A549 (cell line): ENCODE measurements around the gene SP2. TPM values are rescaled to one million over a fixed set of nuclear protein-coding genes. Genes with fewer than 3 reads are reported as not detected.

Experiments
- ATAC-seq, 2 experiments: fragments of 200-7000 bp in 1 of 2; fragments of >200 bp in 1 of 2; cut with Nextera tagmentation in 1 of 2; cut with Tn5 transposase in 1 of 2; 3 replicates each; pipeline versions ENCODE4 v1.8.0 to v1.9.1; 2018 to 2020; ENCODE audit warnings: mild to moderate bottlenecking in 1 of 2, moderate library complexity in 1 of 2
- CTCF ChIA-PET: fragments of 300-600 bp; sonication (Branson Sonifier 250); formaldehyde crosslinking; extraction: SDS; loops from one replicate; lab custom pipeline; 2021; ENCODE audit warnings: antibody characterized with exemption, inconsistent platforms; lab: Yijun Ruan, JAX
- POLR2A ChIA-PET: fragments of 350-600 bp; formaldehyde crosslinking; extraction: SDS; loops from one replicate; lab custom pipeline; 2021; ENCODE audit warnings: antibody characterized with exemption, inconsistent platforms; lab: Yijun Ruan, JAX
- DNase-seq, 2 experiments: peaks; one replicate each; pipeline versions ENCODE4 v3.0.0 to v3.0.0-alpha.2; 2011 to 2016; ENCODE audit warnings: low read depth in 1 of 2, low spot score in 1 of 2
- FAIRE-seq: peaks from 2 replicates; lab custom pipeline; 2011; peaks lifted over from hg19 to GRCh38; lab: Jason Lieb, UNC
- H3K27ac ChIP-seq, 2 experiments: fragments of >200 bp; sonication (Bioruptor Twin); formaldehyde crosslinking; 3 replicates each; pipeline ENCODE4 v1.5.1; 2016 to 2017
- H3K4me1 ChIP-seq: fragments of >200 bp; sonication (Bioruptor Twin); formaldehyde crosslinking; 3 replicates; pipeline ENCODE4 v1.6.1; 2016
- H3K4me2 ChIP-seq: fragments of >200 bp; sonication (Bioruptor Twin); formaldehyde crosslinking; 3 replicates; pipeline ENCODE4 v1.6.1; 2016
- H3K4me3 ChIP-seq: fragments of >200 bp; sonication (Bioruptor Twin); formaldehyde crosslinking; 3 replicates; pipeline ENCODE4 v1.5.1; 2016
- H3K9me3 ChIP-seq: fragments of >200 bp; sonication (Bioruptor Twin); formaldehyde crosslinking; 3 replicates; pipeline ENCODE4 v1.6.1; 2016
- ATOH8 ChIP-seq: fragments of 250-450 bp; sonication (Bioruptor Pico); IDR thresholded peaks from 2 replicates; pipeline ENCODE4 v1.5.0; 2020; ENCODE audit warnings: low read depth, mild to moderate bottlenecking, moderate library complexity
- BHLHE40 ChIP-seq: IDR thresholded peaks from 2 replicates; pipeline ENCODE4 v1.6.1; 2012; ENCODE audit warnings: low read depth, low read length, inconsistent platforms
- CEBPB ChIP-seq, 2 experiments: fragments of >200 bp in 1 of 2; sonication (Bioruptor Twin) in 1 of 2; formaldehyde crosslinking in 1 of 2; IDR thresholded peaks; 2 replicates each; pipeline ENCODE4 v1.6.1; 2012 to 2016
- E2F6 ChIP-seq: IDR thresholded peaks from 2 replicates; pipeline ENCODE4 v1.6.1; 2012; ENCODE audit warnings: low read depth, borderline replicate concordance
- EHF ChIP-seq: fragments of 250-450 bp; sonication (Bioruptor Pico); IDR thresholded peaks from 2 replicates; pipeline ENCODE4 v1.5.0; 2020; ENCODE audit warnings: mild to moderate bottlenecking
- ESRRA ChIP-seq: fragments of 150-350 bp; IDR thresholded peaks from 2 replicates; pipeline ENCODE4 v1.6.1; 2014; ENCODE audit warnings: mild to moderate bottlenecking, low read length, borderline replicate concordance
- FOSL2 ChIP-seq, 2 experiments: fragments of 450-650 bp in 1 of 2; fragments of >200 bp in 1 of 2; sonication (Bioruptor Twin) in 1 of 2; formaldehyde crosslinking; IDR thresholded peaks; 2 replicates each; pipeline versions ENCODE4 v1.5.0 to v1.6.1; 2016 to 2020; ENCODE audit warnings: mild to moderate bottlenecking in 1 of 2, moderate library complexity in 1 of 2
- GATA3 ChIP-seq: IDR thresholded peaks from 2 replicates; pipeline ENCODE4 v1.6.1; 2012; ENCODE audit warnings: borderline replicate concordance
- HDAC2 ChIP-seq: fragments of 200-600 bp; sonication (generic); IDR thresholded peaks from 2 replicates; pipeline ENCODE4 v1.6.1; 2016
- HEYL ChIP-seq: fragments of 250-450 bp; sonication (Bioruptor Pico); IDR thresholded peaks from 2 replicates; pipeline ENCODE4 v1.8.0; 2021; ENCODE audit warnings: mild to moderate bottlenecking, moderate library complexity
- HOXA7 ChIP-seq: fragments of 250-450 bp; sonication (Bioruptor Pico); IDR thresholded peaks from 2 replicates; pipeline ENCODE4 v1.5.0; 2020; ENCODE audit warnings: mild to moderate bottlenecking, moderate library complexity
- KDM5A ChIP-seq: fragments of 200-600 bp; sonication (generic); IDR thresholded peaks from 2 replicates; pipeline ENCODE4 v1.6.1; 2016; ENCODE audit warnings: antibody characterized with exemption, mild to moderate bottlenecking
- MAX ChIP-seq: IDR thresholded peaks from 2 replicates; pipeline ENCODE4 v1.6.1; 2012
- POLR2A ChIP-seq: IDR thresholded peaks from 2 replicates; pipeline ENCODE4 v1.6.1; 2012; ENCODE audit warnings: mild to moderate bottlenecking, low read length
- RAD21 ChIP-seq, 2 experiments: fragments of >200 bp in 1 of 2; sonication (Bioruptor Twin) in 1 of 2; formaldehyde crosslinking in 1 of 2; IDR thresholded peaks in 1 of 2; conservative IDR thresholded peaks in 1 of 2; 2 replicates in 1 of 2; 3 replicates in 1 of 2; pipeline ENCODE4 v1.6.1; 2012 to 2018; ENCODE audit warnings: inconsistent platforms in 1 of 2
- RFX5 ChIP-seq: fragments of 450-650 bp; IDR thresholded peaks from 2 replicates; pipeline ENCODE4 v1.7.1; 2014; ENCODE audit warnings: antibody characterized with exemption, mild to moderate bottlenecking, moderate library complexity
- TFCP2L1 ChIP-seq: fragments of 250-450 bp; sonication (Bioruptor Pico); IDR thresholded peaks from 2 replicates; pipeline ENCODE4 v1.5.0; 2021; ENCODE audit warnings: mild to moderate bottlenecking
- USF2 ChIP-seq: fragments of 450-650 bp; IDR thresholded peaks from 2 replicates; pipeline ENCODE4 v1.6.1; 2014; ENCODE audit warnings: antibody characterized with exemption
- ZC3H11A ChIP-seq: fragments of 450-650 bp; IDR thresholded peaks from 2 replicates; pipeline ENCODE4 v1.6.1; 2014; ENCODE audit warnings: antibody characterized with exemption, mild to moderate bottlenecking
- WGBS: methylation state at CpG from one replicate; pipeline ENCODE4 v1.1.6; 2017; ENCODE audit errors: missing lambda C conversion rate; 5-methylcytosine and 5-hydroxymethylcytosine counted together
- polyA plus RNA-seq, 4 experiments: library from polyadenylated mRNA; depleted of rRNA in 3 of 4; stranded (reverse); fragments of >200 nt; fragmentation: RNase III in 1 of 4; extraction: RNeasy Plus Mini Kit Qiagen cat#74134 plus additional on column Dnase treatment in 1 of 4; gene quantifications; 2 replicates in 3 of 4; 3 replicates in 1 of 4; pipeline ENCODE4 v1.2.3, GENCODE V29; 2011 to 2017

Gene SP2
- polyA plus RNA-seq, 2 of the 4 experiments (the other 2 are of a cell fraction): 6.2 to 11.6 TPM

GRCh38 chr17:47864791-47865216 lies 31.2 kb upstream of the SP2 start:
- peaks cover 15% of the 10 kb centered on the region for H3K4me1 ChIP-seq
- TF ChIP-seq GATA3 (no peak), HDAC2 (no peak), BHLHE40 (no peak), ATOH8 (CRISPR knock-in tag) (no peak), E2F6 (no peak), MAX (no peak), HEYL (CRISPR knock-in tag) (no peak), USF2 (no peak), TFCP2L1 (CRISPR knock-in tag) (no peak), EHF (no peak), RFX5 (no peak), CEBPB (IDR thresholded peaks at IDR 0.05) (no peak), POLR2A (no peak)
- H3K4me3 ChIP-seq: no peak overlapping the region
- no peak for DNase-seq
- FAIRE-seq: no peak
- CTCF ChIA-PET: interaction anchor here (0.8 to 36.3 kb wide), 5 partner anchors 8 to 153 kb away, joined by 3 to 1860 read pairs (median 8); partner anchors contain the start of genes SCRN2, SP2 and SP6
- POLR2A ChIA-PET: no interaction called here
- peaks cover 10% of the 10 kb centered on the region; the same call in 1 of the 3 replicates for H3K9me3 ChIP-seq
- peak overlapping the region; percentile 19 to 38; a peak in 4 of 6 replicates for H3K27ac ChIP-seq
- no peak overlapping the region for H3K4me2 ChIP-seq
- no peak for ATAC-seq
- WGBS: 82% methylated on average over 7 of the region's 7 CpGs

- Histone ChIP-seq H3K4me3 (no peak overlapping the region), H3K9me3 (peaks cover 10% of the 10 kb centered on the region; the same call in 1 of the 3 replicates), H3K27ac (no peak overlapping the region), H3K4me1 (peaks cover 15% of the 10 kb centered on the region), H3K4me2 (no peak overlapping the region)
- POLR2A ChIA-PET: no interaction called here
- CTCF ChIA-PET: interaction anchor here (1.0 to 17.0 kb wide), 4 partner anchors 20 to 133 kb away, joined by 3 to 224 read pairs (median 114); partner anchors contain the start of genes SCRN2 and SP6
- ATAC-seq: no peak
- no peak for DNase-seq
- no peak for FAIRE-seq
- WGBS: 87% methylated on average over 20 of the region's 20 CpGs
- TF ChIP-seq FOSL2 (IDR thresholded peaks at IDR 0.05) (no peak), FOSL2 (CRISPR knock-in tag; IDR thresholded peaks at IDR 0.05) (no peak), KDM5A (no peak), BHLHE40 (no peak), HEYL (CRISPR knock-in tag) (no peak), ZC3H11A (no peak), ESRRA (no peak), HOXA7 (no peak), RAD21 (conservative IDR thresholded peaks at IDR 0.05 in 1 of 2, IDR thresholded peaks at IDR 0.05 in 1 of 2) (no peak), GATA3 (no peak), E2F6 (no peak)
- TF ChIP-seq, all 56 proteins: peak for 0
Observed at GRCh38 chr17:47866941-47867340, 29.1 kb upstream of the SP2 start.
